NCI-H2196 treated with DMSO at 0.1 percent for 48 hours (cell line): Measurements from ENCODE around the gene POLK.
"Not testable (repeated sequence)": the region's sequence is repeated elsewhere in the genome, so short reads cannot be mapped to it uniquely, and the experiment has no call there.

Experiments
- DNase-seq: peaks from one replicate; lab custom pipeline; 2025; ENCODE audit not compliant: unreplicated experiment; lab: John Stamatoyannopoulos, UW

POLK gene

DNA sequence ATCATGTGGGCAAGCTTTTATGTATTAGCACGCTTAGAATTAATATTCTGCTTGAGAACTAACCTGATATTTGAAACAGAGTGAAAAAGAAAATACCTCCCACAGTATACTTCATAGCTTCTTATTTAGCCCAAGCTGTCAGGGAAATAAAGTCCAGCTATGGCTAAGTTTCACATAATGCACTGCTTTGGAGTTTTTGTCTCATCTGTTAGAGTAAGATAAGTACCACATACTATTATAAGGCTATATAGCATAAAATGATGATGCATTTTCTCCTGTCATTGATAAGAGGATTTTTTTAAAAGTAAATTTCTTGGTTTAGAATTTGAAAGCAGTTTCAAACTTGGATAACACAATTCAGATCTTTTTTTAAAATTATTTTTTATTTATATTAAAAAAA lies 97.2 kb downstream of the POLK start:
- no peak for DNase-seq

DNA sequence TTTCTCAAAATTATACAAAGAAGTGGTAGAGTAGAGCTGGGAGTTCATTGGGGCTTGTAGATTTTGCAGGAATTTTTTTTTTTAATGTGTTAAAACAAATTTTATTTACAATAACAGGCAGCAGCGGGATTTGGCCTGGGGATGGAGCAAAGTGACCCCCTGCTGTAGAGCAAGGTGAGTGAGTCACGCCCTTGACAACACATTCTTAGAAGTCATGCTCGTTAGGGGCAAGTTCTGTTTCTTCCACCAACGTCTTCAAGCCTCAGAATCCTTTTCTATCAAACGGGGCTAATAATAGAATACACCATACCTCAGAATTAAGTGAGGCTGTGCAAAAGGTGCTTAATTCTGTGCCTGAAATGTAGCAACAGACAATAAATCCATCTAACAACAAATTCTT lies 98.5 kb downstream of the POLK start:
- no peak for DNase-seq

DNA sequence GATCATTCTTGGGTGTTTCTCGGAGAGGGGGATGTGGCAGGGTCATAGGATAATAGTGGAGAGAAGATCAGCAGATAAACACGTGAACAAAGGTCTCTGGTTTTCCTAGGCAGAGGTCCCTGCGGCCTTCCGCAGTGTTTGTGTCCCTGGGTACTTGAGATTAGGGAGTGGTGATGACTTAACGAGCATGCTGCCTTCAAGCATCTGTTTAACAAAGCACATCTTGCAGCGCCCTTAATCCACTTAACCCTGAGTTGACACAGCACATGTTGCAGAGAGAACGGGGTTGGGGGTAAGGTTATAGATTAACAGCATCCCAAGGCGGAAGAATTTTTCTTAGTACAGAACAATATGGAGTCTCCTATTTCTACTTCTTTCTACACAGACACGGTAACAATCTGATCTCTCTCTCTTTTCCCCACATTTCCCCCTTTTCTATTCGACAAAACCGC lies 99.2 kb downstream of the POLK start:
- not testable (repeated sequence) for DNase-seq

DNA sequence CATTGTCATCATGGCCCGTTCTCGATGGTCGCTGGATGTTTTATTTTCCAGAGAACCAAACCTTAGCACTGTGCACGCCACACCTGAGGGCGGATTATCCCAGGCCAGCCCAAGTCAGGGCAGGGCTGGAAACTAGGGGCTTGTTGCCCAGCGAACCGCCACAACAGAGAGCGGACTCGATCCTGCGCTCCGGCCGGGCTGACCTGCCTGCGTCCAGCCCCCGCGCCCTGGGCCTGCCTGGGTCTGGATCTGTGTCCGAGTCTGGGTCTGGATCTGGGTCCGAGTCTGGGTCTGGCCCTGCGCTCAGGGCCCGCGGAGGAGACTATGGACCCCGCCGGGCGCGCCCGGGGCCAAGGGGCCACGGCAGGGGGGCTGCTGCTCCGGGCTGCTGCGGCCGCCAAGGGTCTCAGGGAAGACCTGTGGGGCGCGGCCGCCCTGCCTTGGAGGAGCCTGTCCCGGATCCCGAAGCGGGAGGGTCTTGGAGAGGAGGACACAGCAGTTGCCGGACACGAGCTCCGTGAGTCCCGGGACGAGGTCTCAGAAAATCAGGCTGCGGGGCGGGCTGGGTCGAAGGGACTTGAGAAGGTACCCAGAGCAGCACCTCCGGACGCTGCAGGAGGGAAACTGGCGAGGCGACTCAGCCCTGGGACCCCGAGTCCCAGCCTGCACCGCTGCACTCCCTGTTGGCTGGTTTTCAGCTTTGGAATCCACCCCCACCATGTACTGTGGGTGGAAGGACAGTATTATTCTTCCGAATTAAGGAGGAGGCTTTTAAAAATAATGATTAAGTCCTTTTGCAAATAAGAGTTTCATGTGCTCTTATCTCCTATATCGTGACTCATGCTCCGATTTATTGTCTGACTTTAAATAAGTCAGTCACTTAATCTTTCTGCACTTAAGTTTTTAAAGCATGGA lies 99.9 kb downstream of the POLK start, which contains the start of gene ANKDD1B:
TSS of gene ANKDD1B (plus strand) at position 143 of the 915 bp plus-strand sequence. CDS start at position 325, 182 bp downstream.
- no peak for DNase-seq

DNA sequence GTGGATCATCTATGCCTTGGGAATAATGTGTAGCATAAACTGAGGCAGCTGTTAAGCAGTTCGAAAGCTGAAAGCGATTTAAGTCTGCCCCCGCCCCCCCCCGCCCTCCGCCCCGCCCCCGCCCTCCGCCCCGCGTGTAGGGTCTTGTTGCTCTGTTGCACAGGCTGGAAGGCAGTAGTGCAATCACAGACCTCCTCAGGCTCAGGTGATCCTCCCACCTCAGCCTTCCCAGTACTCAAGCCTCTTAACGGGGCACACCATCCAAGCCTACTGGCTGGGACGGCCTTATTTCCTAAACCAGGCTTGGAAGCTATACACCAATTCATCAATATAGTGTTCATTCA lies 100.5 kb downstream of the POLK start:
- DNase-seq: no peak

DNA sequence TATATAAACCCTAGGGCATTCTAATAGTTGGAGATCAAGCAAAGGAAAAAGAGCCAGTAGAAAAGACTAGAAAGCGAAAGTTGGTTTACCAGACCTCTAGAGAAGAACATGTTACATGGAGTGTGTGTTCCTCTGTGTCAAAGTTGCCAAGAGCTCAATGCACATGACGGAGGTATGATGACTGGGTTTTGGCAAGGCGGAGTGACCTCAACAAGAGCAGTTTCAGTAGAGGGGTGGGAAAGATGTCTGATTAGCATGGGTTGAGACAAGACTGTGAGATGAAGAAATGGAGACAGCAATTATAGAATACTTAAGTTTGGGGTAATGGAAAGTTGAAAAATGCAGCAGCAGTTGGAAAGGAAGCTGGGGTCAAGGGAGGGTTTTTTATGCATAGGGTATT lies 101.2 kb downstream of the POLK start:
- DNase-seq: no peak

DNA sequence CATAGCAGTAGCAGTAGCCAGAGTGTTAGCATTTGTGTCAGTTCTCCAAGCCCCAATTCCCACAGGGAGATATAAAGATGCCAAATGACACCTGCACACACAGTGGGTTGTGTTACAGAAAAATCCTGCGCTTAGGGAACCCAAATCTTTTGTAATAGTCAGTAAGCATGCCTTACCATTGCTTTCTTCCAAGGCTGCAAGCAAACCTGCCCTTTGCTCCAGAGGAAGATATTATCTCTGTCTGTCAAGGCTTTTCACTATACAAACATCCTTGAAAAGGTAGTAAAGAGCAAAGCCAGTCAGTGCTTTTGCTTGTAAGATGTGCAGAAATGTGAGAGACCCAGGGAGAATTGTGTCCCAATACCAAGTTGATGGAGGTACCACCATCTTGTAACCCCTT lies 102.5 kb downstream of the POLK start:
- DNase-seq: no peak

DNA sequence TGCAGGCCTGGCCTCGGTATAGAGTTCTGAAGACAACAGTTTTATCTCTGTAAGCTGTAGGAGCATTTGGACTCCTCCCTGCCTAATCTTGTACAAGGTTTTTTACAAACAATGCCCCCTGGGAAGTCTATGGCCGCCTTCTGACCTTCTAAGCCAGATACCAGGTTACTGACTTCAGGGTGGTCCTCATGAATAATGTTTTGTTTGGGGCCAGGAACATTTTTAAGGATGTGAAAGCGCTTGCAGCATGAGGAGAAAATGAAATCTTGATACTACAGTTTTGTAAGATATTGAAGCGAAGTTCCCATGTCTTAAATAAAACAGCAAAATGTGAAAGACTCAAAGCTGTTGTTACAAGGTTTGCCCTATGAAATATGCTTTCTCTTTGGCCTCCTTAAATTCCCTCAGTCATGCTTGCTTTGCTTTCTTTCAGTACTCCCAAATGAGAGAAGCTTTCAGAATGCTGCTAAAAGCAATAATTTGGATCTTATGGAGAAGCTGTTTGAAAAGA lies 104.7 kb downstream of the POLK start:
- no peak for DNase-seq

DNA sequence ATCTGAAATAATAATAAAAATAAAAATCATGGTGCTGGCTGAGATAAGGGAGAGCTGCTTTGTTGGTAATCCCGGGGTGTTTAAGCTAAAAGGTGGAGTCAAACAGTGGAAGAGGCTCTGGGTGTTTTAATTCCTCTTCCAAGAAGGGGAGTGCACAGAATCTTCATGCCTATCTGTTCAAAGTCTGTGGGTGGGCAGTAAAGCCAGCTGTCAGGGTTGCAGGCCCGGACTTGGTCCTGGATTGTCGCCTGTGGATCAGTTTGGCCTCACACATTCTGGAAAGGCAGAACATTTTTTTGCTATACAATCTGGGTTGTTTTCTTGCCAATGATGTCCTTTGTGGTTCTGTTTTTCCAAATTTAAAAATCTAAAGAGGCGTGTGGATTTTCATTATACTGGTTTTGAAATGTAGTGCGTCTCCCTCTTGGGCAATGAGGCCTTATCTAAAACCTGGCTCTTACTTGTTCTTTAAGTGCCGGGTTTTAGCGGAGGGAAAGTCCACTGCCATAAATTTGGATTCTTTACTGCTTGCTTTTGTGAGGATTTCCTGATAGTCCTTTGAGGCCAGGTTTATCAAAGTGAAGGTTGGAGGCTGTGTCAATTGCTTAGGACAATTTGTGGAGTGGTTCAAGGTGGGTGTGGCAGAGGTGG lies 105.4 kb downstream of the POLK start:
- no peak for DNase-seq

DNA sequence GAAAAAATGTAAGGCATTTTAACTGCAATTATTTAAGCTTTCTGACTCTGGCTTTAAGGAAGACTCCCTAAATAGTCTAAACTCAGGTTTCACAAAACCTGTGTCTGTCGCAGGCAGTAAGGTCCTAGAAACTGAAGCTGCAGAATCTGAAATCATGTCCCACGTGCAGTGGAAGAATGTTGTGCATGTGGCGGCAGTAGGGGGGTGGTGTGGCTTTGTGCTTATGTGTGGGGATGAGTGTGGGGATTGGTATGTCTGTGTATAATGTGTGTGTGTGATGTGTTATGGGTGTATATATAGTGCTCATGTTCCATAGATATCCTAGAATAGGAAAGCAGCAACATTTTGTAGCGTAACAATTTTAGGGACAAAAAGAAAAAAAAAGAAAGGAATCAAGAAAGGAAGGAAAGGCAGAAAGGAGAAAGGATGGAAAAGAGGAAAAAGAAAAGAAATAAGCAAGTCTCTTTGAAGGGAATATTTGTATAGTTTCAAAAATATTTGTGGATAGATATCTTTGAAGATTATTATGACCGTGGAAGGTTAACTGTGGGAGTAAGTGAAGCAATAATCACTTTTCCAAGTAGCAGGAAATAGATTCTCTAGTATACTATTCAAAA lies 106.2 kb downstream of the POLK start:
- no peak for DNase-seq

DNA sequence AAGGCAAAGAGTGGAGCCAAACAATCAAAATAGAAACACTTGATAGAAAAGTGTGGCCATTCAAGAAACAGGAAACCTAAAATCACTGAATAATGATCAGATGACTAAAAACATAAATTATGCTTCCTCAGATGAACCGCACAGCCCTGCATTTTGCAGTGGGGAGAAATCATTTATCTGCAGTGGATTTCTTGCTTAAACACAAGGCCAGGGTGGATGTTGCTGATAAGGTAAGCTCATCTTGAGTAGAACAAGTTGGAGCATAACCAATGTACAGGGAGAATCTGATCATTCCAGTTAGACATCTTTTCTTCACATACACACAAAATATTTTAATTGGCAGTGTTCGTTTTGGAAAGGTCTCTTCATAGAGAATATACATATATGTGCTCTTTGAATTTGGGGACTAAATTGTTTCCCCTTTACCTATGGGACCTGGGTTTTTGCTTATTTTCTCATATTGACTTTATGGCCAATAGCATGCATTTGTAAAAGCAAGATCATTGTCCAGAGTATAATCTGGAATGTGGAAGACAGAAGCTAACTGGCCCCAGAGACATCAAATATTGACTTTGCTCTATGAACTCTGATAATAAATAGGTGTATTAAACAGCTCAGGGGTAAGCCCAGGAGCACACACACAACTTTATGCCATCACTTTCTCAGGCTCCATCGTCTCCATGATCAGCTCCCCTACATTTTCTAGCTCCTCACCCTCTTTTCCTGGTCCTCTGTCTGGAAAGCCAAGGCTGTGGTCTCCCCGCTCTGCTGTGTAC lies 108.7 kb downstream of the POLK start:
- DNase-seq: no peak

DNA sequence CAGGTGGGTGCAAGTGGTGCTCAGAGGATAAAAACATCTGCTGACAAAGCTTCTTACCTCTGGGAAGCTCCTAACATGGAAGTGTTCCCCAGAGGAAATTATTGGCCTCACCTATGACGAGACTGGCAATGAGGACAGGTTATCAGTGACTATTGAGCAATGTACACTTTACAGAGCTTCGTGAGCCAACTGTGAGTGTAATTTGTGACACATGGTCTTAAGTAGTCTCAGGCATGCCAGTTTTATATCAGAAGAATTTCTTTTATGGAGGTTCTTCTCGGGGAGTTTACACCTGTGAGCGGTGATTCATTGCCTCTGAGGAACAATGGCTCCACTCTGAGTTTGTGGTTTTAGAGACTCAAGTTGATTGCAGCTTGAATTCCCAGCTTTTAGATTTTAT lies 110.9 kb downstream of the POLK start:
- no peak for DNase-seq

DNA sequence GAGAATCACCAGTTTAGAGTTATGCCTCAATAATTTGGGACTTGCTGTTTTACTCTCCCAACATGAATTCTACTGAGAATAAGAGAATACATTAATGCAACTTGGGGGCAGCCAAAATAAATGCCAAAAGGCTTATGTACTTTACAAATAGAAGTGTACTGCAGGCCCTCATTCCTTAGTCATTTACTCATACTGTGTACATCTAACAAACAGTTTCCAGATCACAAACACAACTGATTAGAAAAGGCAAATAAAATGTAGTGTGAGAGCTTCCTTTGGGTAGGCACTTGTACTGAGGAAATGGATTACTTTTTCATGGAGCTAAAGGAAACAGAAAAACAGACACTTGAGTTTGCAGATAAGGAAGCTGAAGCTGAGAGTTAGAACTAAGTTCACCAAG lies 112.2 kb downstream of the POLK start:
- DNase-seq: no peak

DNA sequence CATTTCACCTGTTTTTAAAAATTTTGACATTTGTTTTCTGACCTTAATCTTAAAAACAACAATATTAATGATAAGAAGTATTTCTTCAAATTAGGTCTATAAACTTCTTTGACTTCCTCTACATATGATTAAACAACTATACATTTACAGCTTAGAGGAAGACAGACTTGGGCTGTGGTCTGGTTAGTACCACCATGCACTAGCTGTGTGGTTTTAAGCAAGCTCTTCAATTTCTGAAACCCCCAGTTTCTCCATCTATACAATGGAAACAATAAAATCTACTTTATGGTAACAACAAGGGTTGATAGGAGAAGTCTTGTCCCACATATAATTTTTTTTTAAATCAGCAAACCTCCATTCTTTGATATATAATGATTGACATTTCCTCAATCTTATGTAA lies 115.3 kb downstream of the POLK start:
- no peak for DNase-seq

DNA sequence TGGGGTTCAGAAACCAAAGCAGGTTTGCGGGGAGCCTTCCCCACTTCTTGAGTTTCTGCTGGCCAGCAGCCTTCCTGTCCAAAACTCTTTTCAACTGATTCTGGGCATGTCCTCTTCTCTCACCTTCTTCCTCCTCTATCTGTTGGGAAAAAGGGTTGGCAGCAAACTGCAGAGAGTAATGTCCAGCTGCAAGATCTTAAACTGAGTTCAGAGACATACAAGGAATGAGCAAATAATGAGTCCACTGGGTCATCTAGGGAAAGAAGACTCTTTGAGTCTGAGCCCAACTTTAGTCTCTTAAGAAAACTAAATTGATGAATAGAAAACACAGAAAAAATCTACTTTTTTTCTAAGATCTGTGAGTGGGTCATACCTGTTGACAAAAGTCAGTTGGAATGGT lies 116.1 kb downstream of the POLK start:
- no peak for DNase-seq

DNA sequence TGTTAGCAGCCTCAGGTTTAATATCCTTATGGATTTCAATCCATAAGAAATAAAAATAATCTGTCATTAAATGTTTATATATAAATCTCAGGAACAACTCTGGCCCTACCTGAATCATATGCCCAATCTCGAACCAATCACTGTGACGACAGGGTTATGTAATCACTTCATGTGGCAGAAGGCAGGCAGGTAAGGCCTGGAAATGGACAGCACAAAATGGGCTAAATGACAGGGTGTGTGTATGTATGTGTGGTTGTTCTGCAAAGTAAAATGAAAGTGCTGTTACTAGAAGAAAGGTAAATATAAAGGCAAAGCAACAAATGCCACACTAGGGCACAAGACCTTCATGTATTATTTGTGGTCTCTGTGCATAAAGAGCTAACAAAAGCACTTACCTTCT lies 119.2 kb downstream of the POLK start:
- no peak for DNase-seq

DNA sequence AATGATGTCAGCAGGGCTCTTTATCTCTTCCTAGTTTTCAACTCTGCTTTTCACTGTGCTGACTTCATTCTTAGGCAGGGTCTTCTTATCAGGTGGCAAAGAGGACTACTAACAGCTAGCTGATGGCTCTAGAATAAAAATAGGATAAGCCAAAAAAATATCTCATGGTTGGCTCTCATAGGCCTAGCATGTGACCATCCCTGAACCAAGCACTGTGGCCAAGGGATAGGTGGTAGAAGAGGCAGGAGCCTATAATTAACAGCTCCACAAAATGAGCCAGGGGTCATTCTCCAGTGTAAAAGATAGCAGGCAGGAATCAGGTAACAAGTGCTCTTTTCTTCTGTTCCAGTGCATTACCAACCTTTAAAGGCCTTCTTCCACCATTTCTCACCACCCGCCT lies 120.6 kb downstream of the POLK start:
- no peak for DNase-seq

DNA sequence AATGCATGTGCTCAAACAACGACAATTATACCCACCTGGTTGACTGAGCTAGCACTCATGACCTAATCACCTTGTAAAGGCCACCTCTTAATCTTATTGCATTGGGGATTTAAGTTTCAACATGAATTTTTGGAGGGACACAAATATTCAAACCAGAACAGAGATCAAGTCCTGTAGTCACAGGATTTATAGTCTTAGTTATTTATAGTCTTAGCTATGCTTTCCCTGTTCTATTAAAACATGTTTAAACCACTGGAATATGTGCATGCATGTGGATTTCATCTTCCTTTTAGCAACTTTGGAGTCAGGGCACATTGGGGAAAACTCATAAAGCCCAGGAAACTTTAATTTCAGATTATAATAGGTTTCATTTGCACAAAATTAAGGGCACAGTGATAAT lies 126.3 kb downstream of the POLK start:
- DNase-seq: no peak

DNA sequence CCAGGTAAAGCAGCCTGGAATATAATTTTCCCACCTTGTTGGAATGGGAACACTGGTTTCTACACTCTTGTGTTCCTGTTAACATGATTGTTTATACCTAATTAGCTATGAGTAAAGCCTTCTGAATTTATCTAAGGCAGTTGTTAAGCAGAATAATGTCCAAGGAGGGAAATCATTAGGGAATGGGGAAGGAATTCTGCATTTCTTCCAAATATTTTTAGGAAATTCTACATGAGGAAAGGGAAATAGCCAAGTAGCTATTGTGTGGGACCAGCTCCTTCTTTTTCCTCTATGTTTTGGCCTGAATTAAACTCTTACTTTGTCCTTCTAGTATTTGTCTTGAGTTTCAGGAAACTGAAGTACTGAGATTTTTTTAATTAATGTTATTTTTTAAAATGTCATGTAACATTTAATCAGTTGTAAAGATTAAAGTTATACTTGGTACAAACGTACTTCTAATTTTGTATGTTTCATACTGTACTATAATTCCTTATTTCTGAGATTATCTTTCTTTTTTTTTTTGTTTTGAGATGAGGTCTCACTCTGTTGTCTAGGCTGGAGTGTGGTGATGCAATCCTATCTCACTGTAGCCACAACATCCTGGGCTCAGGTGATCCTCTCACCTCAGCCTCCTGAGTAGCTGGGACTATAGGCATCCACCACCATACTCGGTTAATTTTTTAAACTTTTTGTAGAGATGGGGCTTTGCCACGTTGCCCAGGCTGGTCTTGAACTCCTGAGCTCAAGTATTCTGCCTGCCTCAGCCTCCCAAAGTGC lies 128.0 kb downstream of the POLK start:
- no peak for DNase-seq

DNA sequence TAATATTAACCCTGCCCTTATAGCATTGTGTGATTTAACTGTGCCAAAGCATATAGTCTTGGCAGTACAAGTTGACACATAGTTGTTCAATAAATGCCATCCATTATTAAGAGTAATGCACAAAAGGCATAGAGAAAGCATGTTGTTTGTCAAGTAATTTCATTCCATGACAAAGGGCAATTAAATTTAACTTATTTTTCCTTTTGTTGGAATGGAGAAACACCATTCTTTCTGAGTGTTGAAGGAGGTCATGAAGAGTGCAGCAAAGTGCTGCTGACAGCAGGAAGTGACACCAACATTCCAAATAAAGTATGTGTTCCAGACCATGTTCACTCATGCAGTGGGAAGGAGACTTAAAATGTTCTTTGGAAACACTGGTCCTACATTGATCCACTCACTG lies 128.7 kb downstream of the POLK start:
- DNase-seq: no peak
